GM19438 (cell line): ENCODE data around the gene FMO1.
"Not testable (repeated sequence)": the region's sequence is repeated elsewhere in the genome, so short reads cannot be mapped to it uniquely, and the experiment has no call there.

Experiments
- ATAC-seq: cut with Tn5 transposase; IDR thresholded peaks from one replicate; pipeline ENCODE4 v1.9.1; 2021; ENCODE audit warnings: low read depth; ENCODE audit not compliant: unreplicated experiment

Gene FMO1

GRCh38 chr1:171279234-171279633 lies 30.9 kb downstream of the FMO1 start:
- ATAC-seq, result no peak

- no peak for ATAC-seq
Observed at GRCh38 chr1:171279678-171280077, 31.4 kb downstream of the FMO1 start.

- no peak for ATAC-seq
Observed at GRCh38 chr1:171280599-171280998, 32.3 kb downstream of the FMO1 start.

DNA sequence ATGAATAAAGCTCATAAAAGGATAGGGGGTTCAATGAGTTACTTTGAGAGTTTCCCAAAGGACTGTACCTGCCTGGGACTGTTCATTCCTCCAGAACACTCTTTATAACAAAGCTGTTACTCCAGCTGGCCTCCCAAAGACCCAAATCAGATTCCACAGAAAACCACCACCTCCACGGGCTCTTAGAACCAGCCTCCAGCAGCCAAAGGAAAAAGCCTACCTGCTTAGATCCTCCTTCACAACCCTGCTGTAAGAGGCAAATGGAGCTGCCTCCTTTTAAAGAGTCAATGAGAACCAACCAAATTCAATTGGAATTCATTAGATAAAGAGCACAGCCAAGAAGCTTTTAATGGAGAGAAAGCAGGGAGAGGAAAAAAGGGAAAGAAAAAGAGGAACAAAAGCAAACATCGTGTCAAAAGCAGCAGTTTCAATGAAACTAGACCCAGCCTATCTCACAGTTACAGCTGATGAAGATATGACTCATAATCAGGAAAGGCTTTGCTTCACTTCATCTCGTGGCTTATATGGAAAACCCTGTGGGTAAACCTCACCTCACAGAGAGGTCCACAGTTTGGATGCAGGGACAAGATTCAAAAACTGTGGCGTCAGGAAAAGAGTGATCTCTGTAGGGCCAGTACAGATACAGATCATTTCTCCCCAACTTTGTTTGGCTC lies 37.9 kb downstream of the FMO1 start:
- peak; percentile 49 for ATAC-seq

- no peak for ATAC-seq
Observed at GRCh38 chr1:171290621-171291020, 42.3 kb downstream of the FMO1 start.

DNA sequence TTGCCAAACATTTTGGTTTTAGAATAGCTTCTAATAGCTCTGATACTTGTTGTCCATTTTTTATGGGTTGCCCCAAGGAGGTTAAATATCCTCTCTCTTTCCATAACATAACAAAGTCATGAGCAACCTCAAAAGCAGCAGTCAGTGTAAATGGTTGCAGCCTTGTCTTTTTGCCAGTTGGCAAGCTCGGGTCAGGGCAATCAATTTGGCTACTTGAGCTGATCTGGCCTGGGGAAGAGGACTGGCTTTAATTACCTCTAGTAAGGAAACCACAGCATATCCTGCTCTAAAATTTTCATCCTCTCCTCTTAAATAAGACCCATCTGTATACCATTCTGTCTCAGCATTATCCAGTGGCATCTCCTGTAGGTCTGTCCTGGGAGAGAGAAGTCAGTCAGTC lies 44.5 kb downstream of the FMO1 start:
- ATAC-seq, result no peak

- ATAC-seq, result not testable (repeated sequence)
Observed at GRCh38 chr1:171295383-171295782, 47.1 kb downstream of the FMO1 start.

DNA sequence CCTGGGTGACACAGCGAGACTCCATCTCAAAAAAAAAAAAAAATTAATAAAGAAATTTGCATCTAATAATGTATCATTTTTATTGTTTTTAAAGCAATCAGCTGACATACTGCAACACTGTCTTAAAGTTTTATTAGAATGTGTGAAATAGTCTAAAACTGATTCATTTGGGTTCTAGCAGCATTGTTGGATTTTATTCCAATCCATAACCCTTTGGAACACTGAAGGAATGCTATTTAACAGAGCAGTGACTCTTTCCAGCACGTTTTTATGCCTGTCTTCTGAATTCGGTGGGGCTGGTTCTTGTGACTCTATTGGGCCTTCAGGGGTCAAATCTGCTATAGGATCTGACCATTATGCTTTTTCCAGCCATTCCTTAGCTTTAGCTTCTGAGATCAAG lies 47.5 kb downstream of the FMO1 start:
- no peak for ATAC-seq

- ATAC-seq, result no peak
Observed at GRCh38 chr1:171296897-171297296, 48.6 kb downstream of the FMO1 start.

DNA sequence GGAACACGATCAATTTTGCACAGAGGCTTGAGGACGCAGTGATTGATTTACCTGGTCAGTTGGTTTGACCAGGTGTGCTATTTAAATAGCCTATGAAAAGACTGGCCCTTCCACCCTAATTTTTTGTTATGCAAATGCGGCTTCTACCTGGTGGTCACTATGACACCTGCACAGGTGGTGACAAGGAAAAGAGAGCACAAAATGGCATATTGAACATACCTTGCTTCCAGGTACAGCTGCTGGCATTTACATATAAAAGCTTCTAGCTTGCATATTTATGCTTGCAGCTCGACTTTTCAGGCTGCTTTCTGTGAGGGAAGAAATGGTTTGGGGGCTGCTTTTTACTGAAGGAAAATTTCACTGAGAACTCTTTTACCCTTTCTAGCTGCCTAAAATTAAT lies 50.4 kb downstream of the FMO1 start:
- no peak for ATAC-seq

GRCh38 chr1:171299342-171299741 lies 51.0 kb downstream of the FMO1 start:
- ATAC-seq, result no peak

DNA sequence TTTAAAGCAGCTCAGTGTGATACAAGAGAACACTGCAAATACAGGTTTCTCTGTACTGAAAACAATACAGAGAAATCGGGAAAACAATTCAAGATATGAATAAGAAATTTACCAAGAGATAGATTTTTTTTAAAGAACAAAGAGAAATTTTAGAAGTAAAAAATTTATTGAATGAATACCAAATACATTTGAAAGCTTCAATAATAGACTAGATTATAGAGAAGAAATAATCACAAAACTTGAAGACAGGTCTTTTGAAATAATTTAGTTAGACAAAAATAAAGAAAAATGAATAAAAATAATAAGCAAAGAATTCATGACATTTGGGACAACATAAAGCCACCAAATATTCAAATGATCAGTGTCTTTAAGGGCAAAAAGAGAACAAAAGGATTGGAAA lies 52.1 kb downstream of the FMO1 start:
- no peak for ATAC-seq

DNA sequence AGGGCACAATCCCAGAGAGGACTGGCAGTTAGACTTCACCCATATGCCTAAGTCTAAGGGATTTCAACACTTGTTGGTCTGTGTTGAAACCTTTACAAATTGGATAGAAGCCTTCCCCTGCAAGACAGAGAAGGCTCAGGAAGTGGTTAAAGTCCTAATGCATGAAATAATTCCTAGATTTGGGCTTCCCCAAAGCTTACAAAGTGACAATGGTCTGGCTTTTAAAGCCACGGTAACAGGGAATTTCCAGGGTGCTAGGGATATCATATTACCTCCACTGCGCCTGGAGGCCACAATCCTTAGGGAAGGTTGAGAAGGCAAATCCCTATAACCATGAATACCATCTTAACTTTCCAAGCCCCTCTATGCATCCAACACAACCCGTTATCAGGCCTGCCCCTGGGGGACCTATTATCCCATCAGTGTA lies 62.4 kb downstream of the FMO1 start:
- no peak for ATAC-seq

DNA sequence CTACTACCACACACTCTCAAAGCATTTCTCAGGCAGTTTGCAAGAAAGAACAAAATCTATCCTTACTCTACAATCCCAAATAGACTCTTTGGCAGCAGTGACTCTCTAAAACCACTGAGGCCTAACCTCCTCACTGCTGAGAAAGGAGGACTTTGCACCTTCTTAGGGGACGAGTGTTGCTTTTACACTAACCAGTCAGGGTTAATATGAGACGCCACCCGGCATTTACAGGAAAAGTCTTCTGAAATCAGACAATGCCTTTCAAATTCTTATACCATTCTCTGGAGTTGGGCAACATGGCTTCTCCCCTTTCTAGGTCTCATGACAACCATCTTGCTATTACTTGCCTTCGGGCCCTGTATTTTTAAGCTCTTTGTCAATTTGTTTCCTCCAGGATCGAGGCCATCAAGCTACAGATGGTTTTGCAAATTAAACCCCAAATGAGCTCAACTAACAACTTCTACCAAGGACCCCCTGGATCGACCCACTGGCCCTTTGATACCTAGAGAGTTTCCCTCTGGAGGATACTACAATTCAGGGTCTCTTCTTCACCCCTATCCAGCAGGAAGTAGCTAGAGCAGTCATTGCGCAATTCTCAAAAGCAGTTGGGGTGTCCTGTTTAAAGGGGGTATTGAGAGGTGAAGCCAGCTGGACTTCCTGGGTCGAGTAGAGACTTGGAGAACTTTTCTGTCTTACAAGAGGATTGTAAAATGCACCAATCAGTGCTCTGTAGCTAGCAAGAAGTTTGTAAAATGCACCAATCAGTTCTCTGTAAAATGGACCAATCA lies 63.7 kb downstream of the FMO1 start:
- ATAC-seq, result no peak

- peak; percentile 51 for ATAC-seq
Observed at GRCh38 chr1:171313319-171313834, 65.1 kb downstream of the FMO1 start.

- ATAC-seq, result peak; percentile 100
Observed at GRCh38 chr1:171313835-171314320, 65.6 kb downstream of the FMO1 start, which contains the start of gene FMO4. TSS of gene FMO4 (plus strand) at chr1:171314183. CDS start at chr1:171319826, 5,643 bp downstream.

DNA sequence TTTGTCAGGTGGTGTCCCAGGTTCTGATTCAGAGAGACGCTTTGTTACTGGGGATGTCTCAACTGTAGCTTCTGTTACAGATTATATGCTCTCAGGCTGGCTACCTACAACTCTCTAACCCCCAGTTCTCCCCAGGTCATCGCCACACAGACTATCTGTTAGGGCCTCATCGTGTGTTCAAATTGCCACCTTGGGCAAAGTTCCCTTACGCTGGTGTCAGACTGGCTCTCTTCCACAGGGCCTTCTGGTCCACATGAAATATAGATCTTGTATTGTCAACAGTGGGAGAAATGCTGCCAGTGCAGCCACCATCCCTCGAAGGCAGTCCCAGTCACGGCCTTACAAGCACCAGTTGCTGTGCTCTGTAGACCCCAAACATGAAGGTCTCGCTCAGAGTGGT lies 81.0 kb downstream of the FMO1 start:
- no peak for ATAC-seq

DNA sequence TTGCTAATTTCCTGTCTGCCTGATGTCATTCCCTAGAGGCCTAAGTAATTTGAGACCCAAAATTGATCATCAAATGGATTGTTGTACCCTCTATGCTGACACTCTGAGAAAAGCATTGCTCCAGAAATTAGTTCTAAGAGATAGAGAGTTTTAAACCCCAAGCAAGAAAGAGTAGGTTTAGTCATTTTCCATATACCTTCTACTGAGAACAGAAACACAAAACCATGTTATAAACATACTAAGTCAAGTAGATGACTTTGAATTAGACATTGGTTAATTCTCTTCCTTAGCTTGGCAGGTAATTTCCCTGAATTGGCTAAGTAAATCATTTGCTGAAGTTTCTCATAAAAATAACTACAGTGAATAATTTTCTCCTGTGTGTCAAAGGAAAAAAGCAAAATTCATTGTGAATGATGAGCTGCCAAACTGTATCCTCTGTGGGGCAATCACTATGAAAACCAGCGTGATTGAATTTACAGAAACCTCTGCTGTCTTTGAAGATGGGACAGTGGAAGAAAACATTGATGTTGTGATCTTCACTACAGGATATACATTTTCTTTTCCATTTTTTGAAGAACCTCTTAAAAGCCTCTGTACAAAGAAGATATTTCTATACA lies 85.8 kb downstream of the FMO1 start:
- ATAC-seq, result no peak
